ENCODE results near the gene TALDO1. TPM values are rescaled to one million over a fixed set of nuclear protein-coding genes. Genes with fewer than 3 reads are reported as not detected.

The TALDO1 gene
- total and polyA plus RNA-seq, 2 experiments from 2014 or later = 353 to 402 TPM

DNA sequence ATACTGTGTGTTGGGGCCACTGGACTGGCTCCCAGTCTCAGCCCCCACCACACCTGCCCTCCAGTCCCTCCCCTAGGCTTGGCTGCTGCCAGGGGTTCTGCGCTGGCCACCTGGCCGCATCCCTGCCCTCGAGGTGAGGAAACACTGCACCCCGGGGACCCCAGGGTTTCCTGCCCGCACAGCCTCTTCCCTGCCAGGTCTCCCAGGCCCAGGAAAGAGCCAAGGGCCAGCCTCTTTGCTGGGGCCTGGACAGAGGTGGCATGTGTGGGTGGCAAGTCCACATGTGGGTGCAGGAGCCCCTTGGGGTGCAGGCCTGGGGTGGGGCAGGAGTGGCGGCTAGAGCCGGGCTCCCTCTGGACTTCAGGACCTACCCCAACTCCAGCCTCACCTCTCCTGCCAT lies 38.8 kb upstream of the TALDO1 start:
- peaks cover 19% of the 10 kb centered on the region for H3K4me1 ChIP-seq (ENCODE audit: insufficient read depth)
- no peak overlapping the region; the same call in 1 of the 2 replicates for H3K4me2 ChIP-seq
- no peaks in the 10 kb centered on the region for H4K20me1 ChIP-seq (replicated peaks; ENCODE audit: insufficient read depth)
- Mint-ChIP-seq H3K4me1 (peaks cover 26% of the 10 kb centered on the region), H3K27ac (no peak overlapping the region), H3K27me3 (ENCODE audit: insufficient read depth, low read depth, poor library complexity) (peaks cover 11% of the 10 kb centered on the region), H3K9me3 (no peaks in the 10 kb centered on the region), H3K4me3 (no peak overlapping the region), H3K36me3 (ENCODE audit: low read depth) (no peaks in the 10 kb centered on the region)
- TF ChIP-seq JUNB (IDR thresholded peaks at IDR 0.05; ENCODE audit: unreplicated experiment) (no peak), ZNF331 (CRISPR knock-in tag; IDR thresholded peaks at IDR 0.05; ENCODE audit: low read depth) (no peak), ZNF114 (CRISPR knock-in tag; IDR thresholded peaks at IDR 0.05) (no peak), NANOG (IDR thresholded peaks at IDR 0.05; ENCODE audit: borderline replicate concordance) (no peak), CREB1 (CRISPR knock-in tag; IDR thresholded peaks at IDR 0.05; ENCODE audit: low read depth) (no peak), EZH2 (IDR thresholded peaks at IDR 0.05; ENCODE audit: low read depth, unreplicated experiment) (no peak), EZH2phosphoT487 (IDR thresholded peaks at IDR 0.05; ENCODE audit: unreplicated experiment) (no peak)
- TF ChIP-seq, protein P1, sequence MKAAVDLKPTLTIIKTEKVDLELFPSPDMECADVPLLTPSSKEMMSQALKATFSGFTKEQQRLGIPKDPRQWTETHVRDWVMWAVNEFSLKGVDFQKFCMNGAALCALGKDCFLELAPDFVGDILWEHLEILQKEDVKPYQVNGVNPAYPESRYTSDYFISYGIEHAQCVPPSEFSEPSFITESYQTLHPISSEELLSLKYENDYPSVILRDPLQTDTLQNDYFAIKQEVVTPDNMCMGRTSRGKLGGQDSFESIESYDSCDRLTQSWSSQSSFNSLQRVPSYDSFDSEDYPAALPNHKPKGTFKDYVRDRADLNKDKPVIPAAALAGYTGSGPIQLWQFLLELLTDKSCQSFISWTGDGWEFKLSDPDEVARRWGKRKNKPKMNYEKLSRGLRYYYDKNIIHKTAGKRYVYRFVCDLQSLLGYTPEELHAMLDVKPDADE (IDR thresholded peaks at IDR 0.05) = no peak
- TF ChIP-seq, protein P2, sequence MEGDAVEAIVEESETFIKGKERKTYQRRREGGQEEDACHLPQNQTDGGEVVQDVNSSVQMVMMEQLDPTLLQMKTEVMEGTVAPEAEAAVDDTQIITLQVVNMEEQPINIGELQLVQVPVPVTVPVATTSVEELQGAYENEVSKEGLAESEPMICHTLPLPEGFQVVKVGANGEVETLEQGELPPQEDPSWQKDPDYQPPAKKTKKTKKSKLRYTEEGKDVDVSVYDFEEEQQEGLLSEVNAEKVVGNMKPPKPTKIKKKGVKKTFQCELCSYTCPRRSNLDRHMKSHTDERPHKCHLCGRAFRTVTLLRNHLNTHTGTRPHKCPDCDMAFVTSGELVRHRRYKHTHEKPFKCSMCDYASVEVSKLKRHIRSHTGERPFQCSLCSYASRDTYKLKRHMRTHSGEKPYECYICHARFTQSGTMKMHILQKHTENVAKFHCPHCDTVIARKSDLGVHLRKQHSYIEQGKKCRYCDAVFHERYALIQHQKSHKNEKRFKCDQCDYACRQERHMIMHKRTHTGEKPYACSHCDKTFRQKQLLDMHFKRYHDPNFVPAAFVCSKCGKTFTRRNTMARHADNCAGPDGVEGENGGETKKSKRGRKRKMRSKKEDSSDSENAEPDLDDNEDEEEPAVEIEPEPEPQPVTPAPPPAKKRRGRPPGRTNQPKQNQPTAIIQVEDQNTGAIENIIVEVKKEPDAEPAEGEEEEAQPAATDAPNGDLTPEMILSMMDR (conservative IDR thresholded peaks at IDR 0.05; ENCODE audit: low read depth in 2 of 2) = no peak
- TF ChIP-seq, protein P3, sequence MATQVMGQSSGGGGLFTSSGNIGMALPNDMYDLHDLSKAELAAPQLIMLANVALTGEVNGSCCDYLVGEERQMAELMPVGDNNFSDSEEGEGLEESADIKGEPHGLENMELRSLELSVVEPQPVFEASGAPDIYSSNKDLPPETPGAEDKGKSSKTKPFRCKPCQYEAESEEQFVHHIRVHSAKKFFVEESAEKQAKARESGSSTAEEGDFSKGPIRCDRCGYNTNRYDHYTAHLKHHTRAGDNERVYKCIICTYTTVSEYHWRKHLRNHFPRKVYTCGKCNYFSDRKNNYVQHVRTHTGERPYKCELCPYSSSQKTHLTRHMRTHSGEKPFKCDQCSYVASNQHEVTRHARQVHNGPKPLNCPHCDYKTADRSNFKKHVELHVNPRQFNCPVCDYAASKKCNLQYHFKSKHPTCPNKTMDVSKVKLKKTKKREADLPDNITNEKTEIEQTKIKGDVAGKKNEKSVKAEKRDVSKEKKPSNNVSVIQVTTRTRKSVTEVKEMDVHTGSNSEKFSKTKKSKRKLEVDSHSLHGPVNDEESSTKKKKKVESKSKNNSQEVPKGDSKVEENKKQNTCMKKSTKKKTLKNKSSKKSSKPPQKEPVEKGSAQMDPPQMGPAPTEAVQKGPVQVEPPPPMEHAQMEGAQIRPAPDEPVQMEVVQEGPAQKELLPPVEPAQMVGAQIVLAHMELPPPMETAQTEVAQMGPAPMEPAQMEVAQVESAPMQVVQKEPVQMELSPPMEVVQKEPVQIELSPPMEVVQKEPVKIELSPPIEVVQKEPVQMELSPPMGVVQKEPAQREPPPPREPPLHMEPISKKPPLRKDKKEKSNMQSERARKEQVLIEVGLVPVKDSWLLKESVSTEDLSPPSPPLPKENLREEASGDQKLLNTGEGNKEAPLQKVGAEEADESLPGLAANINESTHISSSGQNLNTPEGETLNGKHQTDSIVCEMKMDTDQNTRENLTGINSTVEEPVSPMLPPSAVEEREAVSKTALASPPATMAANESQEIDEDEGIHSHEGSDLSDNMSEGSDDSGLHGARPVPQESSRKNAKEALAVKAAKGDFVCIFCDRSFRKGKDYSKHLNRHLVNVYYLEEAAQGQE (IDR thresholded peaks at IDR 0.05; ENCODE audit: unreplicated experiment) = no peak
- ATAC-seq = no peak
- H3K9me2 ChIP-seq (ENCODE audit: insufficient read depth) = no peaks in the 10 kb centered on the region
- DNase-seq (ENCODE audit: low spot score) = no peak
- H3K79me2 ChIP-seq (replicated peaks; ENCODE audit: insufficient read depth) = no peaks in the 10 kb centered on the region
- 0 out of 2 replicates have a peak, but pooled peaks cover 17% of the 10 kb centered on the region for H3F3A ChIP-seq (replicated peaks; ENCODE audit: low read depth)
- H3K27me3 ChIP-seq (ENCODE audit: insufficient read depth) = no peaks in the 10 kb centered on the region
- H2AFZ ChIP-seq = no peak overlapping the region
- no peak overlapping the region for H3K27ac ChIP-seq (ENCODE audit: low read depth)
- H3K4me3 ChIP-seq = no peak overlapping the region
- H3K36me3 ChIP-seq (ENCODE audit: insufficient read depth) = no peaks in the 10 kb centered on the region
